Adrenal gland (tissue), 5 donors: ENCODE results near the gene ETV6.

Source experiments
- POLR2A ChIP-seq, 2 donors: fragments of 450-650 bp; IDR thresholded peaks; one replicate each; pipeline ENCODE4 v1.6.1; 2017; ENCODE audit warnings: antibody characterized with exemption in 2 of 2, mild to moderate bottlenecking in 2 of 2, moderate library complexity in 1 of 2
- TF ChIP-seq, protein P1 (sequence below), 6 experiments: fragments of 450-650 bp in 4 of 6; fragments of 200-600 bp in 2 of 6; sonication (generic) in 1 of 6; IDR thresholded peaks; 1 replicate in 5 of 6; 2 replicates in 1 of 6; pipeline versions ENCODE4 v1.5.1 to v1.8.0; 2016 to 2021; ENCODE audit warnings: antibody characterized with exemption in 6 of 6, mild to moderate bottlenecking in 2 of 6, moderate library complexity in 1 of 6
- donor health status: DM: no; HTN: no; CAD: no.

DNA sequence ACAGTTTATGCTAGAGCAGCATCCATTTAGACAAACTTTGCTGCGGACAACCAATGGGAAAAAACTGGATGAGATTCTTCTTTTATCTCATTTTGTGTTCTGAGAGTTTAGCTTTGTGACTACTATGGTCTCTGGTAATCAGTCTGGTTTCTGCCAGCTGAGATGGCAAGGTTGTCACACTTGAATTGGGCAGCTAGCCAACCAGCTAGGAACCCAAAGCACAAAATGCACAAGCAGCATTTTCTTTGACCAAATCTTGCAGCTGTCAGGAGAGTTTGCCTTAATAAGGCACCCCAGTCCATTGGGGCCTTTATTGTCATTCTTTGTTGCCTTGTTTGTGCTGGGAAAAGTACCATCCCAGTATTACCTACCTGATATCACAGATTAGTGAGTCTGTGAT is 34.0 kb upstream of the ETV6 start:
- TF ChIP-seq, protein P1, sequence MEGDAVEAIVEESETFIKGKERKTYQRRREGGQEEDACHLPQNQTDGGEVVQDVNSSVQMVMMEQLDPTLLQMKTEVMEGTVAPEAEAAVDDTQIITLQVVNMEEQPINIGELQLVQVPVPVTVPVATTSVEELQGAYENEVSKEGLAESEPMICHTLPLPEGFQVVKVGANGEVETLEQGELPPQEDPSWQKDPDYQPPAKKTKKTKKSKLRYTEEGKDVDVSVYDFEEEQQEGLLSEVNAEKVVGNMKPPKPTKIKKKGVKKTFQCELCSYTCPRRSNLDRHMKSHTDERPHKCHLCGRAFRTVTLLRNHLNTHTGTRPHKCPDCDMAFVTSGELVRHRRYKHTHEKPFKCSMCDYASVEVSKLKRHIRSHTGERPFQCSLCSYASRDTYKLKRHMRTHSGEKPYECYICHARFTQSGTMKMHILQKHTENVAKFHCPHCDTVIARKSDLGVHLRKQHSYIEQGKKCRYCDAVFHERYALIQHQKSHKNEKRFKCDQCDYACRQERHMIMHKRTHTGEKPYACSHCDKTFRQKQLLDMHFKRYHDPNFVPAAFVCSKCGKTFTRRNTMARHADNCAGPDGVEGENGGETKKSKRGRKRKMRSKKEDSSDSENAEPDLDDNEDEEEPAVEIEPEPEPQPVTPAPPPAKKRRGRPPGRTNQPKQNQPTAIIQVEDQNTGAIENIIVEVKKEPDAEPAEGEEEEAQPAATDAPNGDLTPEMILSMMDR (IDR thresholded peaks at IDR 0.05): no peak
- TF ChIP-seq POLR2A (IDR thresholded peaks at IDR 0.05): no peak
